C4-2B (cell line): Measurements from ENCODE around the gene PCDH15.

Source experiments
- CTCF ChIP-seq: fragments of 450-650 bp; conservative IDR thresholded peaks from 2 replicates; pipeline ENCODE4 v1.5.1; 2017; ENCODE audit warnings: mild to moderate bottlenecking
- ZFX ChIP-seq: fragments of 450-650 bp; IDR thresholded peaks from 2 replicates; pipeline ENCODE4 v1.6.1; 2017

- TF ChIP-seq CTCF, result no peak
- no peak for TF ChIP-seq ZFX
These were observed 1029.3 kb downstream of the PCDH15 start for GRCh38 chr10:53771701-53772100.
